PC-3 (cell line): ENCODE measurements around the gene ECHDC1.

Experiments used
- CTCF ChIP-seq: fragments of 300-600 bp; sonication (generic); conservative IDR thresholded peaks from 2 replicates; pipeline ENCODE4 v1.5.1; 2017; ENCODE audit warnings: antibody characterized with exemption, low read depth, mild to moderate bottlenecking, low read length
- EZH2phosphoT487 ChIP-seq: fragments of 300-600 bp; sonication (generic); IDR thresholded peaks from 2 replicates; pipeline ENCODE4 v1.6.1; 2018; ENCODE audit warnings: mild to moderate bottlenecking, antibody characterized with exemption, low read length, borderline replicate concordance

GRCh38 chr6:127247114-127248096 lies 96.0 kb downstream of the ECHDC1 start:
- TF ChIP-seq CTCF = no peak
- TF ChIP-seq EZH2phosphoT487 = no peak
